Suppressor macrophage (primary cell): ENCODE results near the gene MECP2.
"Not testable (repeated sequence)": the region's sequence is repeated elsewhere in the genome, so short reads cannot be mapped to it uniquely, and the experiment has no call there.

ENCODE experiments used
- DNase-seq, 4 experiments: peaks; one replicate each; pipeline ENCODE4 v3.0.0-alpha.2; 2020 to 2022

The MECP2 gene

DNA sequence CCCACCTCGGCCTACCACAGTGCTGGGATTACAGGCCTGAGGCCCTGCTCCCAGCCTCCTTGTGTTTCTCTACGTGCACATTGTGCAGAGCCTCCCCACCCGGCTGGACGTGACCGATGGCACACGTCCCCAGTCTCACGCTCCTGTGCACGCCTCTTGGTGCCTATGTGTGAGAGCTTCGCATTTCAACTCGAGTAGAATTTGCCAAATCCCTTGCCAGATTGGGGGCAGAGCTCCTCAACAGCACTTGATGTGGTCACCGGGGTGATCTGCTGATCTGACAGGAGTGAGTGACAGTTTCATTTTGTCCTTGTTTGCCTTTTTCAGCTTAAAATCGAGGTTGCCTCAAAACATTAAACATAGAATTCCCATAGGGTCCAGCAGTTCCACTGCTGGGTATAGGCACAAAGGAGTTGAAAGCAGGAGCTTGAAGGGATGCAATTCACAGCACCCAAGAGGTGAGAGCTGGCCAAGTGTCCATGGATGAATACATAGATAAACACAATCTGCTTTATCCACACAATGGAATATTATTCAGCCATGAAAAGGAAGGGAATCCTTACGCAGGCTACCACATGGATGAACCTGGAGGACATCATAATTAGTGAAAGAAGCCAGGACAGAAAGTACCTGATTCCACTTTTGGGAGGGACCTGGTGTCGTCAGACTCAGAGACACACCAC is 107.4 kb downstream of the MECP2 start:
- no peak for DNase-seq

DNA sequence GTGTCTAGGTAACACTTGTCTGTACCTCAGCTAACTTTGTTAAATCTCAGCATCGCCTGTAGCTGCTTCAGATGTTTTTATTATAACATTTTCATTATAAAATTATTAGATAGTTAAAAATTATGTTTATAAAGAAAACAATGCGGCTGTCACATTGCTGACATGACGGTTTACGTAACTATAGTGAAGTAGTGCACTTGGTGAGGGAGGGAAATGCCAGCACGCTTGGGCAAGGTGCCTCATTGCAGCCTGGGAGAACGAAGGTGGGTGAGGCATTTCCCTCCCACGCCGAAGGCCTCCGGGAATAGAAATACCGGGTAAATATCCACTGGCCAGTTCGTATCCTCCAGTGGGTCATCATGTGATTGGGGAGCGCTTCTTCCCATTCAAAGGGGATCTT is 109.0 kb downstream of the MECP2 start:
- DNase-seq: no peak

DNA sequence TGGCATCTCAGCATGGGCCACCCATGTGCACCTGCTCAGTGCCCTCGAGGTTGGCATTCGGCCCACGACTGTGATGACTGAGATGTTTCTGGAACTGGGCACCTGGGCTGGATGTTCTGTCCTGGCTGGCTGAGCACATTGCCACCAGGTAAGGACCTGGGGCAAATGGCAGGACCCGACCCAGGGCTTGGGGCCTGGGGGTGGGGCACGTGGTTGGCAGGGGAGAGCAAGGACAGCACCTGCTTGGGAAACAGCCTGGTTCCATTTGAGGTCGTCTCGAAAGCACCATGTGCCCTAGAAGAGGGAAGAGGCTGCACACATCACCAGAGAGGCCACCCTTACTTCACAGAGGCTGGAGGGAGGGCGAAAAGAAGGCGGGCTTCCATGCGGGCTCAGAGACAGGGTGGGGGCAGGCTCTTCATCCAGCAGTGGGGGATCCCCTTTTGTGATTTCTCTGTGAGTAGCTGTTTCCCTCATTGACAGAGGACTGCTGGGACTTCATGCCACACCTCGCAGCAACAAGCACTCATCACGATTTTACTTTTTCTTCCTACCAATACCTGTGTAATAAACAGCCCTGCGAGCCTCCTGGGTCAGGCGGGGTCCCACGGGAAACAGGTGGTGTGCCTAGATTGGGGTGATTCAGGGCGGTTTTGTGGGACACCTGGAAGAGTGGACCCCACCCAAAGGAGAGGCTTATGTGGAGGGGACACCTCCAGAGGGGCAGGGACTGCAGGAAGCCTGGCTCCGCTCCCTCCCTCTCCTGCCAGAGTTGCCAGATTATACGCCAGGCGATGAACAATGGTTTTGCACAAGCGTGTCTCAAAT is 113.0 kb downstream of the MECP2 start:
- peak in 3 of 4 experiments; percentile 30 to 64 (median 61) for DNase-seq

DNA sequence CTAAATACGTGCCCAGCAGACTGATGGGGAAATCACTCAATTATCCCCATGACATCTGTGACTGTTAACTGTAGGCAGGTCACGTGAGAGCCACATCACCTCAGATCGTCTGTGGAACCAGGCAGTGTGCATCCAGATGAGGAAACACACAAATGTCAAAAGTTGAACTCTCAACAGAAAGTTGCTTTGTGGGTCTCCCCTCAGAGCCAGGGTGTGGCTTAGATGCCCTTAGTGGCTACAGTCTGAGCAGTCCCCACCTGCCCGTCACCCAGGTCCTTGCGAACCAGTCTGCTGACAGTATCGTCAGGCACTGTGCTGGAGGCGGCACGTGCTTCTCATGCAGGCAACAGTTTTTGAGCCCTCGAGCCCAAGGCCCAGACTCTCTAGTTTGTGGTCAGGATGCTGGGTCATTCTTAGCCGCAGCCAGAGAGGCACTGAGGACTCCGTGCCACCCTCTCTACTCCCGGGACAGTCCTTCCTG is 114.2 kb downstream of the MECP2 start:
- peak; percentile 56 to 79 (median 66) for DNase-seq

DNA sequence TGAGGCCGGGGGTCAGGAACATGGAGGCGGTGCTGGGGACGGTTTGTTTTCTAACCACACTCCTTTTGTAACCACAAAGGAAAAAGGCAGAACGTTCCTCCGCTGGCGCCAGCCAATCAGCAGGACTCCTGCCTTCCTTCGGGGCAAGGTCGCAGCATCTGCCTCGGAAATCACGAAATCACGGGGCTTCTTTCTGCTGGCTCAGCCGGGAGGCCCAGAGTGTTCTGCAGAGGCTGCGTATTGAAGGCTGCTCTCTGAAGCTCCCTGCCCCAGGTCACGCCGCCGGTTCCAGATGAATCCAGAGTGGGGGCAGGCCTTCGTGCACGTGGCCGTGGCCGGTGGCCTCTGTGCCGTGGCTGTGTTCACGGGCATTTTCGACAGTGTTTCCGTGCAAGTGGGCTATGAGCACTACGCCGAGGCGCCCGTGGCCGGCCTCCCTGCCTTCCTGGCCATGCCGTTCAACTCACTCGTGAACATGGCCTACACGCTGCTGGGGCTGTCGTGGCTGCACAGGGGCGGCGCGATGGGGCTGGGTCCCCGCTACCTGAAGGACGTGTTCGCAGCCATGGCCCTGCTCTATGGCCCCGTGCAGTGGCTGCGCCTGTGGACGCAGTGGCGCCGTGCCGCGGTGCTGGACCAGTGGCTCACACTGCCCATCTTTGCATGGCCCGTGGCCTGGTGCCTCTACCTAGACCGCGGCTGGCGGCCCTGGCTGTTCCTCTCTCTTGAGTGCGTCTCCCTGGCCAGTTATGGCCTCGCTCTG is 115.6 kb downstream of the MECP2 start:
- peak; percentile 80 to 91 (median 89) for DNase-seq

DNA sequence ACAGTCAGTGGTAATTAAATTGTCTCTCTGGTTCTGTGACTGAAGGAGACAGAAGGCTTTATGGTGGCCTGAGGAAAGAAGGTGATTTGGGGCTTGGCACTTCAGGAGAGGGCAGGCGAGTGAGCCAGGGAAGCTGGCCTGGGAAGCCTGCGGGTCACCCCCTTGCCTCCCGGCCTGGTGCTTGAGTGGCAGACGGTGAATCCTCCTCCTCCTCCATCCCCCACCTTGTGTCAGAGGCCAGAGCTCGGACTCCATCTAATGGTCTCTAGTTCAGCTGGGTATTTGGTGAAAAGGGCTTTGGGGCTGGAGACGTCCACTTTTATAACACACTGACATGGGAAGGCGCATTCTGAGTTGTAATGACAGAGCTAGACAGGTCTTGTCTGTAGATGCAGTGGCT is 116.3 kb downstream of the MECP2 start:
- no peak for DNase-seq

DNA sequence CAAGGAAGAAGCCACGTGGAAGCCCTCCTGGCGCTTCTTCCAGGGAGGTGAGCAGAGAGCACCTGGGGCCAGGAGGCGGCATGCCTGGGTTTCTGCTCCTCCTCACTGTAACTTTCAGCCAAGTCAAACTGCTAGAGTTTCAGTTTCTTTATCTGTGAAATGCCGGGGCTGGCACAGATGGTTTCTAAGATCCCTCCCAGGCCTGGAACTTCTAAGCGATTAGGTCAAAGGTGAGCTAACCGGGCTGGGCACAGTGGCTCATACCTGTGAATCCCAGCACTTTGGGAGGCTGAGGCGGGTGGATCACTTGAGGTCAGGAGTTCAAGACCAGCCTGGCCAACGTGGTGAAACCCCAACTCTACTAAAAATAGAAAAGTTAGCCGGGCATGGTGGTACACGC is 117.1 kb downstream of the MECP2 start:
- DNase-seq: not testable (repeated sequence)

DNA sequence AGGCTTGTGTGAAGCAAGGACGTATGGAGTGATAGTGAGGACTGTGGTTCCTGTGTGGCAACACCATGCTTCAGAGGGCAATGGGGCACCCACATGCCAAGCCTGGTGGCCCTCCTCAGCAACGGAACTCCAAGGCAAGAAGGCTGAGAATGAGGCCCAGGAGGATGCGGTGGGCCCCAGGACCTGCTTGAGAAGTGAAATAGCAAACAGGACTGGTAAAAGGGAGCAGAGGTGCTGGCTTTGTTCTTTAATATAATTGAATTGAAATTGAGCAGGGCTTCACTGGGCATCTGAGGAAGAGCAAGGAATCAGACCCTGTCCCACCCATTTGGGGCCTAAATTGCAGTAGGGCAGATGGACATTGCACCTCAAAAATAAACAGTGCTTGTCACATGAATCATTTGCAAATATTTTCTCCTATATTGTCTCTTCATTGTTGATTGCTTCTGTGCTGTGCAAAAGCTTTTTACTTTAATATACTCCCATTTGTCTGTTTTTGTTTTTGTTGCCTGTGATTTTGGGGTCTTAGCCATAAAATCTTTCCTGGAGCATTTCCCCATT is 122.7 kb downstream of the MECP2 start:
- peak in 3 of 4 experiments; percentile 31 to 38 (median 38) for DNase-seq

DNA sequence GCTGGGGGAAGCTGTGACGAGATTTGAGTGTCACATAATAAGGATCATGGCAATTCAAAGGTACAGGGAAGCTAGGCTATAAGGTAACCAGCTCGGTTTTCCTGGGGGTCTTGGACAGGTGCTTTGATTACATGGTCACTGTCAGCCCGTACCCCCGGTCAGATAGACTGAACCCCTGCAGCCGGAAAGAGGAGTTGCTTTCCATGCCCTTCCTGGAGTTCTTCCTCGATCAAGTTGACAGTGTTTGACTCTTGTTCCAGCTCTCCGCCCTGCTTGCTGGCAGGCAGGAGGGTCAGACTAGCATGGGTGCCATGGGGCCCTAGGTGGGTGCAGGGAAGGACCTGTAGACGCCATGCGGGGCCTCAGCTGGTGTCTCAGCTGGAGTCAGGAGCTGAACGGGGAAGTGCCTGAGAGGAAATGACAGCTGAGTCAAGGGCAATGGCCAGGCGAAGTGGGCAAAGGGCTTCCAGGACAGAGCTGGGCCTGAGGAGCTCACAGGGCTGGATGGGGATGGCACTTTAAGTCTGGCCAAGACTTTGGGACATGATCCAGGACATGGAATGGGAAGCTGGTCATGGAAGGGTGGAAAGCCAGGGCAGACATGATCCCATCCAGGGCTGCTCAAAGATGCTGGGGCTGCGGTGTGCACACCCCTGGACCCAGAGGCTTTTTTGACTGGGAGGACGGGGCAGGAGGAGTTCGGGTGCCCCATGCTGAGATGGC is 123.4 kb downstream of the MECP2 start:
- peak; percentile 47 to 74 (median 68) for DNase-seq

DNA sequence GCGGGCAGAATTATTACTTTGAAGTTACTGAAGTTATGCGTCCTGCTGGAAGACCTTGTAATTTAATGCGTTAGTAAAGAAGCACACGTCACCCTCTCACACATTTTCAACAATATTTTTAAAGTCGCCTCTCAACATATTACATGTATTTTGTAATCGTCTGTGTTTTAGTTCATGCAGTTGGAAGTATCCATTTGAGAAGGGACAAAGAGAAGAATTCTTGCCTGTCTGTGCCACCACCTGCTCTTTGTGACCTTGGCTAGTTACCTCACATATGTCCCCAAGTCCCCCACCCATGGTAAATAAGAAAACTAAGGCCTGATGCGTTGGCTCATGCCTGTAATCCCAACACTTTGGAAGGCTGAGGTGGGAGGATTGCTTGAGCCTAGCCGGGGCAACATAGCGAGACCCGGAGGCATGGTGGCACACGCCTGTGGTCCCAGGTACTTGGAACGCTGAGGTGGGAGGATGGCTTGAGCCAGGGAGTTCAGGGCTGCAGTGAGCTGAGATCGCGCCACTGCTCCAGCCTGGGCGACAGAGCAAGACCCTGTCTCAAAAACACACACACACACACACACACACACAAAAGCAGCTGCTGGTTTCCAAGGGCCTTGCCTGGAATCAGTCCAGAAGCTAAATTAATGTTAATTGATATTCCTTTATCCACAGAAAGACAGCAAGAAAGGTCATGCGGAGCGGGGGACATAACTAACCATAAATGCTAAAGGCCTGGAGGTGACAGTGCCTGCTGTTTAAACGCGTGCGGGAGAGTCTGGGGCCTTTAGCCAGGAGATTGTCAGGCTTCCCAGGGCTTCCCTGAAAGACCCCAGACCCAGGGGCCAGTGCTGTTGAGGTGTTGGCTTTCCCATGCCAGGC is 124.2 kb downstream of the MECP2 start:
- no peak for DNase-seq

DNA sequence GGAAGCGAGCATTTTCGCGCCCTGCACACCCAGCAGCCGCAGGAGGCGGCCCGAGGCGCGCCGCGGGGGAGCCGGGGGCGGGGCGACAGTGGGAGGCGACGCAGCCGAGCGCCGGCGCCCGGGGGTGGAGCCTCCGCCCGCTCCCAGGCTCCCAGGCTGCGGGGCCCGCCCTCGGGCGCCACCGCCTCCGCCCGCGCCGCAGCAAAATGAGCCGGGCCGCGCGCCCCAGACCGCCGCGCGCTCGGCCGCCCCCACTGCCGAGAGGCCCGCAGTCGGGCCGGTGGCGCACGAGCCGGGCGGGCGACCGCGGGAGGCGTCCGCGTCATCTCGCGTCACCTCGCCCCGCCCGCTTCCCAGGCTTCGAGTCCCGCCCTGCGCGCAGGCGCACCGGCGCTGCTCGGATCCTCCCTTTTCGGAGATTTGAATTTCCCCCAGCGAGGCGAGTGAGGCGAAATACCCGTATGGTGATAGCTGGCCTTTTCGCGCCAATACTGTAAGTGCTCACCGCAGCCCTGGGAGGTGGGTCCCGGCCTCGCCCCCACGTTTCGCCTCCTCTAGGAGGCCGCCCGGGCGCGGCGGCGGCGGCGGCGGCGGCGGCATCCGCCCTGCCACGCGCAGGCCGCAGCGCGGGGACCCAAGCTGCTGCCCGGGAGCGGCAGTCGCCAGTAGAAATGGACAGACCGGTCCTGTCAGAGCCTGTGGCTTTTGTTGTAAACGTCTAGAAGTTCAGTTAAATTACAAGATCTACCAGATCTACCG is 125.0 kb downstream of the MECP2 start, which contains the start of gene TMEM187:
TMEM187 (plus strand) TSS at position 387 of the 759 bp plus-strand sequence. CDS start 9,309 bp downstream, outside the sequence.
- DNase-seq: peak; percentile 91 to 95 (median 94)
